ENCODE data around the gene C3orf49.

The C3orf49 gene

GRCh38 chr3:63892773-63893352 lies 73.8 kb downstream of the C3orf49 start:
- DNase-seq, result no peak

GRCh38 chr3:63895422-63896189 lies 76.5 kb downstream of the C3orf49 start:
- no peak for DNase-seq

- DNase-seq, result no peak
Measured at GRCh38 chr3:63896332-63897030, 77.4 kb downstream of the C3orf49 start.
